CD4-positive, alpha-beta T cell treated with Interleukin-12 subunit alpha and Interleukin-12 subunit beta, for 1 hour (primary cell): ENCODE data around the gene FAM50B.

ENCODE experiments used
- DNase-seq: peaks from one replicate; pipeline ENCODE4 v3.0.0-alpha.2; 2020

FAM50B gene

GRCh38 chr6:3822747-3823445, 26.3 kb upstream of the FAM50B start:
- no peak for DNase-seq

DNA sequence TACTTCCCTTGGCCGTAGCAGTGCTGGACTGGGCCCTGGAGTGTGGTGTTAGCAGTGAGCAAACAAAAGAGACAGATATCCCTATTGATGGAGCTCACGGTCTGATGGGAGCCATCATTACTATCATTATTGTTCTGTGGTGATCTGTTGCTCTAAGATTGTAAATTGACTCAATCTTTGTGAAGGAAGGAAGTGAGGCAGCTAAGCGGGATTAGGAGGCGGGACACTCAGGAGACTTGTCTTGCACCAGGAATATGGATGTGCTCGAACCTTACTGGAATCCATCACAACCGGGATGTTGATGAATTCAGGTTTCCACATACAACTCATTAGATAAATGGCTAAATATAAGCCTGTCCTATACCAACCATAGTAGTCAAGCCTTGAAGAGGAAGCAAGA, 25.5 kb upstream of the FAM50B start:
- DNase-seq, result no peak

DNA sequence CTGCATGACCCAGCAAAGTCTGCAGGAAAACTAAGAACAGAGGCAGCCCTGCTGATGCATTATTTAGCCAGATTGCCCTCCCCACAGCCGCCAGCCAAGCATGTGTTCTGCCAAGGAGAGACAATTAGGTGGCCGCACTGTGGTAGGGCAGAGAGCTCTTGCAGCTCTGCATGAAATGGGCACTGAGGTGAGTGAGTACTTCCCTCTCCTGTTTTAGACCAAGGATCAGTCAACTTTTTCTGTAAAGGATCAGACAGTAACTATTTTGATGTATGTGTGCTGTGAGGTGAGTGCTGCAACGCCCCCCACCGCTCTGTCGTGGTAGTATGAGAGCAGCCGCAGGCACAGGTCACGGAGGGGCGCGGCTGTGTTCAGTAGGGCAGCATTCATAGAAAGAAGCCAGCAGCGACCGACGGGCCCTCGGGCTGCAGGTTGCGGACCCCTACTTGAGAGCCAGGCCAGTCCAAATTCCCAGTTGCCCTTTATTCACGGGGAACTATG, 23.8 kb upstream of the FAM50B start:
- no peak for DNase-seq

GRCh38 chr6:3825851-3826581, 23.2 kb upstream of the FAM50B start:
- DNase-seq, result no peak

GRCh38 chr6:3829285-3829684, 19.9 kb upstream of the FAM50B start:
- DNase-seq, result no peak

DNA sequence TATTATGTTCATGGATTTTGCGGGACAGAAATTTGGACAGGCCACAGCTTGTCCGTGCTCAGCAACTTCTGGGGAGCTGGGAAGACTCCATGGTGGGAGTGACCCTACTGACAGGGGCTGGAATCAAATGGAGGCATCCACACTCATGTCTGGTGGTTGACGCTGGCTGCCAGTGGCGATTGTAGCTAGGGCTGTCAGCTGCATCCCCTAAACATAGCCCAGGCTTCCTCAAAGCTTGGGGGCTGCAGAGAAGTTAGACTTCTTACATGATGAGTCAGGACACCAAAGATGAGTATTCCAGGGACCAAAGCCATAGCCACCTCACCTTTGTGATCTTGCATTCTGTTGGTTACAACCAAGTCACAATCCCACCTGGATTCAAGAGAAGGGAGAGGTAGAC, 18.4 kb upstream of the FAM50B start:
- DNase-seq, result no peak

DNA sequence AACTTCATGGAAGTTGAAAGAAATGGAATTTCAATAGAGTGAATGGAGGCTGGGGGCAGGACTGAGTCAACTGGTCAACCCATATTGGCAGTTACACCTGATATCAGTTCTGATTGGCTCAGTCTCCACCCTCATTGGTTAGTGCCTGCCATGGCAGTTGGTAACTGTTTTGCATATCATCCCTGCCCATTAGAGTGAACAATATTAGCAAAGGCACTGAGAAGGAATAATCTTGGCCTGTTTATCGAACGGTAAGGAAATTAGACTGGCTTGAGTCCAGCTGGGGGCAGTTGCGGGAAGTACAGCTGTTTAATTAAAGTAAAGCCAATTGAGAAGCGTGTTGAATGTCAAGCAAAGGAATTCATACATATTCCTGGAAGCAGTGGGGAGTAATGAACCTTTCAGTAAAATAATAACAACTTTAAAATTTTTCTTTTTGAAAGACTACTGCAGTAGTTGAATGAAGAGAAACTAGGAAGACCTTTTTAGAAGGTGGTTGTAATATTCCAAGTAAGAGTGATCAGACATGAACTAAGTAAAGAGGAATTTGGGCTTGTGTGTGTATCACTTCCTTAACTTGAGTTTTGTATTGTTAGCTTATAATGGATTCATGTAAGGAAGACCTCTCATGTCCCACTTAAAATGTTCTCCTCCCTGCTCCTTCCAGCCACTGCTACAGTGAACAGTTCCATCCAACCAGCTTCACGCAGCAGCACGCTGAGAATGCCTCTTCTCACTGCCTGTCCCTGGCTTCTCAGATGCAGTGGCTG, 17.2 kb upstream of the FAM50B start:
- DNase-seq, result no peak

- DNase-seq, result no peak
Observed at GRCh38 chr6:3835055-3835731, 14.0 kb upstream of the FAM50B start.

- no peak for DNase-seq
Observed at GRCh38 chr6:3835785-3836184, 13.4 kb upstream of the FAM50B start.

- DNase-seq, result no peak
Observed at GRCh38 chr6:3836566-3836965, 12.6 kb upstream of the FAM50B start.

DNA sequence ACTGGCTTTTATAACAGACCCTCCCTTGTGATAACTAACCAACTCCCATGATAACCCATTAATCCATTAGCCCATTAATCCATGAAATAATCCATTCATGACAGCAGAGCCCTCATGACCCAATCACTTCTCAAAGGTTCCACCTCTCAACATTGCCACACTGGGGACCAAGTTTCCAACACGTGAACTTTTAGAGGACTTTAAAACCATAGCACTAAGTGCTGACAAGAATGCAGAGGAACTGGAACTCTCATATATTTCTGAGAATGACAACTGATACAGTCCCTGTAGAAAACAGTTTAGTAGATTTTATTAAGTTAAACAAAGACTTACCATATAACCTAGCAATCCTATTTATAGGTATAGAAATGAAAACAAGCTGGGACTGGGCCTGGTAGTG, 11.4 kb upstream of the FAM50B start:
- no peak for DNase-seq

- DNase-seq, result no peak
Observed at GRCh38 chr6:3838992-3839867, 9.9 kb upstream of the FAM50B start.

- no peak for DNase-seq
Observed at GRCh38 chr6:3841066-3841454, 8.1 kb upstream of the FAM50B start.

DNA sequence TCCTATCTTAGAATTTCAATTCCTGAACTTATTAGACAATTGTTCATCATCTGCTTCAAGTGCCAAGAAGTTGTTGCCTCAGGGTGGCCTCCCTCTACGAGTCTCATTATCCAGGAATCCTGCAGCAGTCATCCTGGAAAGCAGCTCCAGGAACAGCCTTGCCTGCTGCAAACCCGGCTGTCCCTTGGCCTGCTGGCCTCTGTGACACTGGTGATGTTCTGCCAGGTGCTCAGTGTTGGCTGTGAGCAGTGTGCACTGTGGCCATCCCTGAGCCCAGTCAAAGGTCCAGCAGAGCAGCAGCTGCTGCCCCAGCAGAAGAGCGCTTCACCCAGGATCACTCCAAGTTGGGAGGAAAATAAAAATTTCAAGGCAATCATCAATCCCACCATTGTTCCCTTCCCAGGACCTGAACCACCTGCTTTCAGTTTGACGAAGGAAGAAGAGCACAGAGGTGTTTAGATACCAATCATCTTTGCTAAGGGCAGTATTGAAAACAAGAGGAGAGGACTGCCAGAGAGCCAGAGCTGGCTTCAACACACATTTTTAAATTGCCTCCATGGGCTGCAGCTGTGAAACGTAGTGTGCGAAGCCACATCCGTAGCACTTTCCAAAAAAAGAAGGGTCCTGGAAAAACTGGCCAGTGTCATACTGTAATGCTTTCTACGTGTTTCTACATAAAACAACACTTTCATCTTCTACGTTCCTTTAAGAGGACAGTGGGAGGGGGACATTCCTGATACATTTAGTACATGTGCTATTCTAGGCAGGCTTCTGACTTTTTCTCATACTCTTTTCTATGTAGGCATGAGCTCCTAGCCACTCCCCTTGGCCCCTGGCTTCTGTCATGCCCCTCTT, 7.2 kb upstream of the FAM50B start:
- DNase-seq, result no peak

- DNase-seq, result no peak
Observed at GRCh38 chr6:3843379-3844096, 5.6 kb upstream of the FAM50B start.

- no peak for DNase-seq
Observed at GRCh38 chr6:3844097-3844463, 5.1 kb upstream of the FAM50B start.

- DNase-seq, result no peak
Observed at GRCh38 chr6:3847521-3847920, 1.7 kb upstream of the FAM50B start.

- no peak for DNase-seq
Observed at GRCh38 chr6:3848380-3848779, 793 bp upstream of the FAM50B start.

DNA sequence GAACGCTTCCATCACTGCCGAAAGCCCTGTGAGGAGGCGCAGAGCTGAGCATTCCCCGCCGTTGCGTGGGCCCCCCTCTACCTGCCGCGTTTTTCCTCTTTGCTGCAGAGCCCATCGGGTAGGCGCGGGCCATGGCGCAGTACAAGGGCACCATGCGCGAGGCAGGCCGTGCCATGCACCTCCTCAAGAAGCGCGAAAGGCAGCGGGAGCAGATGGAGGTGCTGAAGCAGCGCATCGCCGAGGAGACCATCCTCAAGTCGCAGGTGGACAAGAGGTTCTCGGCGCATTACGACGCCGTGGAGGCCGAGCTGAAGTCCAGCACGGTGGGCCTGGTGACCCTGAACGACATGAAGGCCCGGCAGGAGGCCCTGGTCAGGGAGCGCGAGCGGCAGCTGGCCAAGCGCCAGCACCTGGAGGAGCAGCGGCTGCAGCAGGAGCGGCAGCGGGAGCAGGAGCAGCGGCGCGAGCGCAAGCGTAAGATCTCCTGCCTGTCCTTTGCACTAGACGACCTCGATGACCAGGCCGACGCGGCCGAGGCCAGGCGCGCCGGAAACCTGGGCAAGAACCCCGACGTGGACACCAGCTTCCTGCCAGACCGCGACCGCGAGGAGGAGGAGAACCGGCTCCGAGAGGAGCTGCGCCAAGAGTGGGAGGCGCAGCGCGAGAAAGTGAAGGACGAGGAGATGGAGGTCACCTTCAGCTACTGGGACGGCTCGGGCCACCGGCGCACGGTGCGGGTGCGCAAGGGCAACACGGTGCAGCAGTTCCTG, 693 bp downstream of the FAM50B start:
- DNase-seq, result no peak
